Measurements from ENCODE around the gene TBC1D24. TPM values are rescaled to one million over a fixed set of nuclear protein-coding genes. Genes with fewer than 3 reads are reported as not detected.

The TBC1D24 gene
- total and polyA plus RNA-seq, 2 experiments from 2014 or later = 5.4 to 21.0 TPM

GRCh38 chr16:2480948-2481347, 6.0 kb downstream of the TBC1D24 start (continued):
- TF ChIP-seq POLR2AphosphoS5 (IDR thresholded peaks at IDR 0.05; ENCODE audit: low read depth) (no peak), JUNB (IDR thresholded peaks at IDR 0.05; ENCODE audit: unreplicated experiment) (no peak), ZNF114 (CRISPR knock-in tag; IDR thresholded peaks at IDR 0.05) (no peak), STAT1 (IDR thresholded peaks at IDR 0.05; ENCODE audit: unreplicated experiment) (no peak), ETS1 (IDR thresholded peaks at IDR 0.05) (no peak), NANOG (IDR thresholded peaks at IDR 0.05; ENCODE audit: borderline replicate concordance) (no peak), EZH2phosphoT487 (IDR thresholded peaks at IDR 0.05; ENCODE audit: unreplicated experiment) (no peak)

- Histone ChIP-seq H3K4me1 (ENCODE audit: insufficient read depth) (no peaks in the 10 kb centered on the region), H3K4me3 (no peak overlapping the region), H3K36me3 (ENCODE audit: insufficient read depth) (no peaks in the 10 kb centered on the region), H2AFZ (no peak overlapping the region), H3K27ac (ENCODE audit: low read depth) (no peak overlapping the region), H3K4me2 (no peak overlapping the region), H3F3A (replicated peaks; ENCODE audit: low read depth) (no peaks in the 10 kb centered on the region; the same call in 1 of the 2 replicates), H4K20me1 (replicated peaks; ENCODE audit: insufficient read depth) (peaks cover 22% of the 10 kb centered on the region), H3K9me2 (ENCODE audit: insufficient read depth) (no peaks in the 10 kb centered on the region), H3K27me3 (ENCODE audit: insufficient read depth) (0 out of 2 replicates have a peak, but pooled peaks cover 5% of the 10 kb centered on the region), H3K79me2 (replicated peaks; ENCODE audit: insufficient read depth) (peaks cover 13% of the 10 kb centered on the region)
- no peaks in the 10 kb centered on the region; the same call in 1 of the 3 replicates for H3K36me3 Mint-ChIP-seq (ENCODE audit: low read depth)
- H3K9me3 Mint-ChIP-seq = no peaks in the 10 kb centered on the region
- ATAC-seq (no peak), DNase-seq (ENCODE audit: low spot score) (no peak)
- peaks cover 11% of the 10 kb centered on the region for H3K27me3 Mint-ChIP-seq (ENCODE audit: insufficient read depth, low read depth, poor library complexity)
- peaks cover 10% of the 10 kb centered on the region for H3K4me1 Mint-ChIP-seq
- TF ChIP-seq ZNF331 (CRISPR knock-in tag; IDR thresholded peaks at IDR 0.05; ENCODE audit: low read depth) (no peak), REST (IDR thresholded peaks at IDR 0.05; ENCODE audit: unreplicated experiment) (no peak), JUNB (IDR thresholded peaks at IDR 0.05; ENCODE audit: unreplicated experiment) (no peak), EZH2 (IDR thresholded peaks at IDR 0.05; ENCODE audit: low read depth, unreplicated experiment) (no peak), CTCF (conservative IDR thresholded peaks at IDR 0.05; ENCODE audit: low read depth in 2 of 2) (no peak), CREB1 (CRISPR knock-in tag; IDR thresholded peaks at IDR 0.05; ENCODE audit: low read depth) (no peak)
- no peak overlapping the region for H3K27ac Mint-ChIP-seq
- no peak overlapping the region for H3K4me3 Mint-ChIP-seq
Measured at GRCh38 chr16:2481676-2482075, 6.7 kb downstream of the TBC1D24 start.
